Activated effector memory CD4-positive, alpha-beta T cell treated with anti-CD3 and anti-CD28 coated beads, Interleukin-2, amount 50 U/mL, for 16 hours (primary cell): ENCODE measurements around the gene TNFAIP3.
"Not testable (repeated sequence)": the region's sequence is repeated elsewhere in the genome, so short reads cannot be mapped to it uniquely, and the experiment has no call there.

Source experiments
- DNase-seq: peaks from one replicate; pipeline ENCODE4 v3.0.0-alpha.2; 2020

Gene TNFAIP3

GRCh38 chr6:137866914-137867684 is at the start of gene TNFAIP3:
Gene TNFAIP3, plus strand, starts transcription at chr6:137867259. Its CDS starts 3,969 bp downstream, at chr6:137871228.
- DNase-seq, result peak; percentile 99

DNA sequence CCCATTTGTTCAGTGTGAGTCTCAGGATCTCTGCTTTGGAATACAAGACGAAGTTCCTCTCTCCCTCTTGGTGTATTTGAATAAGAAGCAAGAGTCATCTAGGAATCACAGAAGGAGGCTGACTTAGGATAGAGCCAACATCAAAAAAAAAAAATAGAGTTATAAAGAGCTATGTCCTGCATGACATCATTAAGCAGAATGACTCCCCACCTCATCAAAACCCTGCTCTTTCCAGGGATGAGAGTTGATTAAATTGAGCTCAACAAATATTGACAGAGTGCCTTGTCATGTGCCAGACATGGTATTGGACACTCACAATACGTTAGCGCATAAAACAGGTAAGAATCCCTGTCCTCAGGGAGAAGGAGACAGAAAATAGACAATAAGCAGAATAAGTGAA is 48.6 kb upstream of the TNFAIP3 start:
- no peak for DNase-seq

- no peak for DNase-seq
Measured at GRCh38 chr6:137819740-137820139, 47.3 kb upstream of the TNFAIP3 start.

DNA sequence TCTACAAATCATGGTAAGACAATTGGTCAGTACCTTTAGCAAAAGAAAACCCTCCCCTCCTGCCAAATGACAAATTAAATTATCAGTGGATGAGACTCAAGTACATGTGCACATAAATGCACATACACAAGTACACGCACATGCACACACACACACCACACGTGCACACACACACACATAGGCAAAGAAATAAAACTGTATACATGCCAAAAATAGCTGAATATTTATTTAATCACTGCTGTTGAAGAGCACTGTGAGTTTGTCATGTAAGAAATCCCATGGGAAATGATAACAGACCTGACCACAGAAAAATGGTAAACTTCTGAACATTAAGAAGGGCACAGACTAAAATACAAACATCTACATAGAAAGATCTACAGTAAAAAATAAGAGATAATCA is 46.6 kb upstream of the TNFAIP3 start:
- no peak for DNase-seq

- DNase-seq, result no peak
Measured at GRCh38 chr6:137820952-137821351, 46.1 kb upstream of the TNFAIP3 start.

DNA sequence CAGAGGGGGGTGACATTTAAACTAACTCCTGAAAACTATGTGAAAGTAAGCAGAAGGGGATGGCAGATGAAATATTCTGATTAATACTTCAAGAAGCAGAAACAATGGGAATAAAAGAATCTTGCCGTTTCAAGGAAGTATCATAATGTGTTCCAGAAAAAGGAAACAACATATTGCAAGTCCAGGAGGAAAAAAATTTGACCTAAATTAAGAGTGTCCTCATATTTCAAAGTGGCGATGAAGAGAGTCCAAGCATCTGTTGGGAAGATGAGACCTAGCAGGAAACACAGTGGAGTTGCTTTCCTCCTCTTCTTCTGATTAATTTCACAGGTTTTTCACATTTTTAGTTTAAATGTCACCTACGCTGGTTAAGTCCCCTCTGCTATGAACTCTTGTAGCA is 45.6 kb upstream of the TNFAIP3 start:
- no peak for DNase-seq

- DNase-seq, result peak; percentile 90
Measured at GRCh38 chr6:137823826-137824555, 43.1 kb upstream of the TNFAIP3 start.

DNA sequence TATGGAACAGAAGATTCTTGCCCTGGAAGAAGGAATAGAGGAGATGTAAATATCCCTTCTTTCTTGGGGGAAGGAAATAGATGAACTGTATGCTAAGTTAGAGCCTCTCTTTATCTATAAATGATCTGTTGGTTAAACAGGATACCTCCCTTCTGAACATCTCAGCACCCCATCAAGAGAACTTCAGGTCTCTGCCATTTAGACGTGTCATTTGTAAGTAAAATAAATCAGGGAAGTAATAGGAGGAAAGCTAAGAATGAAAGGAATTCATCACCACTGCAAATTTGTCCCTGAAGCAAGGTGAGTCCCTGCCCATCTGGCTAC is 42.5 kb upstream of the TNFAIP3 start:
- no peak for DNase-seq

DNA sequence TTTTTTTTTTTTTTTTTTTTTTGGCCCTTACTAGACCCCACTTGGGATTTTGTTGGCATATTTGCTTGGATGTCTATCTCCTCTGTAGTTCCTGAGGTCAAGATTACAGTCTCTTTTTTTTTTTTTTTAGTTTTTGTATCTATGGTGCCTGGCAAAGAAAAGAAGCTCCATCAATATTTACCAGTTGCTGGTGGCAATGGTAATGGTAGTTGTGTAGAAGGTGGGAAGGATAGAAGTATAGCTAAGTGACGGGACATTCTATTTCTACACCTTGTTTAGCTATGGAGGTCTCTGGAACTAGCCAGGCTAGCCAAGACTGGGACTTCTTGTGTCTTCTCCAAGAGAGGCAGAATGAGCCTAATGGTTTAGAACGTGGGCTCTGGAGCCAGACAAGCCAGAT is 42.2 kb upstream of the TNFAIP3 start:
- DNase-seq, result no peak

- DNase-seq, result no peak
Measured at GRCh38 chr6:137827411-137827940, 39.6 kb upstream of the TNFAIP3 start.

DNA sequence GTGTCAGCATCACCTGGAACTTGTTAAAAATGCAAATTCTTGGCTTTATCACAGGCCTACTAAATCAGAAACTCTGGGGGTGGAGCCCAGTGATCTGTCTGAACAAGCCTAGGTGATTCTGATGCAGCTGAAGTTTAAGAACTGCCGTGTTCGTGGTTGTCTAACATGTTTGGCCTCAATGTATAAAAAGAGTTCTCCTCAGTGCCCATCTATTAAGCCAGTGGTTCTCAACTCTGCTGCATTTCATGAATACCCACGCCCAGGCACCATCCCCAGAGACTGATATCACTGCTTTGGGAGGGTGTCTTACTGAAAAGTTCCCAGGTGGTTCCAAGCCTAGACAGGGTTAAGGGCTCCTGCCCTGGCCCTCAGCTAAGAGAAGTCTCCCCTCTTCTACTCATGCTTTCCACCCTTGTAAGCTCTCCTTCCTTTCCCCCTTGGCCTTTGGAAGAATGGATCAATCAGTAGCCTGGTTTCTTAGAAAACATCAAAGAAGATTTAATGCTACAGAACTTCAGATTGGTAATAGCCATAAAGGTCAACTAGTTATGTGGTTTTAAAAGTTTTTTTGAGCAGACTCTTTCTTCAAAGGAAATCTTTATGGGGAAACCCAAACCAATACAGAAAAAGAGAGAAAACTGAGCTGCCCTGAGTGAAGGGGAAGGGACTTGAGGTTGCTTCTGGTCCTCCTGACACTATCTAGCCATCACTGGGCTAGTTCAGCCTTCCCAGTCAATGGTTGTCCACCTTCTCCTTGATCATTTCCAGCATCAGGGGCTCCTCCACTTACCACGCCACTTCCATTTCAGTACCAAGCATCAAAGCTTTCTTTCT is 38.9 kb upstream of the TNFAIP3 start:
- peak; percentile 72 for DNase-seq

GRCh38 chr6:137829641-137830083 is 37.4 kb upstream of the TNFAIP3 start:
- no peak for DNase-seq

GRCh38 chr6:137830511-137830911 is 36.5 kb upstream of the TNFAIP3 start:
- no peak for DNase-seq

DNA sequence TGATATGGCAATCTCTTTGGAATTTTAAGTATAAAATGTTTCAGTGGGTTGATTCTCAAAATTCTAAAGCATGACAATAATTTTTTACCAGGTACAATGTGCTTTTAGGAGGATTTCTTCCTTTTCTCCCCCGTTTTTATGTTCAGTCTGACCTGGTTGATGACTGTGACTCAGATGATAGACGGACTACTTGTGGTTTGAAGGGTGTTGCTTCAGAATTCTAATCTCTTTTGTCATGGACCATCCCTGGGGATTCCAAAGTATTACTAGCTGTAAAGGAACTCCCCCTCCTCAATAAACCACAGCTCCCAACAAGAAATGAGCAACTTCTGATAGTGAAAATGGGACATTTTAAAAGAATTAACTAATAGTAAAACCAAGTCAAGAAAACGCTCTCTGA is 34.9 kb upstream of the TNFAIP3 start:
- DNase-seq, result no peak

GRCh38 chr6:137834508-137834907 is 32.6 kb upstream of the TNFAIP3 start:
- DNase-seq, result no peak

DNA sequence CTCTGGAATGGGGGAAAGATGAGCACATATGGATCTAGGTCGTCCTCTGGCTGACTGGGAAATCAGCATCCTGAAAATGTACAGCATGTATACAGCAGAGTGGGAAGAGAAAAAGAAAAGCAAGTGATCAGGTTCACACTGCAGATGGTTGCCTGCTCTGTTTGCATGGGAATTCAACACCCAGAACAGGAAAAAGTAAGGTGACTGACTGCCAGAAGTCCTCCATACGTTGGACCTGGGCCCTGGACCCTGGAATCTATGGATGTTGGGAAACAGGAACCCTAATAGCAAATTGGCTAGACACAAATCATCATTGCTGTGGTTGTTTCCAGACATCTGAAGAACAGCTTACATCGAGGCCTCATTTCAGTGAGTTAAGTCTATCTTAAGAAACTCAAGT is 30.3 kb upstream of the TNFAIP3 start:
- DNase-seq, result no peak

- DNase-seq, result not testable (repeated sequence)
Measured at GRCh38 chr6:137838090-137838489, 29.0 kb upstream of the TNFAIP3 start.

DNA sequence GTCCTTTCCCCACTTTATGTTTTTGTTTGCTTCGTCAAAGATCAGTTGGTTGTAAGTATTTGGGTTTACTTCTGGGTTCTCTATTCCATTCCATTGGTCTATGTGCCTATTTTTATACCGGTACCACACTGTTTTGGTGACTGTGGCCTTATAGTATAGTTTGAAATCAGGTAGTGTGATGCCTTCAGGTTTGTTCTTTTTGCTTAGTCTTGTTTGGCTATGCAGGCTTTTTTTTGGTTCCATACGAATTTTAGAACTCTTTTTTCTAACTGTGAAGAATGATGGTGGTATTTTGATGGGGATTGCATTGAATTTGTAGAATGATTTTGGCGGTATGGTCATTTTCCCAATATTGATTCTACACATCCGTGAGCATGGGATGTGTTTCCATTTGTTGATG is 28.5 kb upstream of the TNFAIP3 start:
- DNase-seq, result not testable (repeated sequence)

DNA sequence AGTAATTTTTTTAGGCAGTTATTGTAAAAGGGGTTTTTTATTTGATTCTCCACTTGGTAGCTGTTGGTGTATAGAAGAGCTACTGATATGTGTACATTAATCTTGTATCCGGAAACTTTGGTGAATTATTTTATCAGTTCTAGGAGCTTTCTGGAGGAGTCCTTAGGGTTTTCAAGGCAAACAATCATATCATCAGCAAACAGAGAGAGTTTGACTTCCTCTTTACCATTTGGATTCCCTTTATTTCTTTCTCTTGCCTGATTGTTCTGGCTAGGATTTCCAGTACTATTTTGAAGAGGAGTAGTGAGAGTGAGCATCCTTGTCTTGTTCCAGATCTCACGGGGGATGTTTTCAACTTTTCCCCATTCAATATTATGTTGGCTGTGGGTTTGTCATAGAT is 28.0 kb upstream of the TNFAIP3 start:
- no peak for DNase-seq

- no peak for DNase-seq
Measured at GRCh38 chr6:137840252-137840651, 26.8 kb upstream of the TNFAIP3 start.

GRCh38 chr6:137843211-137843610 is 23.8 kb upstream of the TNFAIP3 start:
- no peak for DNase-seq

GRCh38 chr6:137844327-137844726 is 22.7 kb upstream of the TNFAIP3 start:
- not testable (repeated sequence) for DNase-seq

- DNase-seq, result not testable (repeated sequence)
Measured at GRCh38 chr6:137844773-137845172, 22.3 kb upstream of the TNFAIP3 start.
